Measurements from ENCODE around the gene PTMA. TPM values are rescaled to one million over a fixed set of nuclear protein-coding genes. Genes with fewer than 3 reads are reported as not detected.

PTMA gene
- total and polyA plus RNA-seq, 2 of the 4 experiments (the other 2 are of a cell fraction), result 380 to 742 TPM

- BruUV-seq (replicated peaks), result no TSS peak
- 100% methylated on average over 1 of the region's 10 CpGs; no CpG with 5 or more reads in 1 of the 2 experiments for WGBS, 2 experiments (ENCODE audit: extremely low coverage in 2 of 2, insufficient read length in 1 of 2)
Observed at GRCh38 chr2:231725476-231725875, 17.2 kb downstream of the PTMA start.

More at GRCh38 chr2:231725476-231725875, 17.2 kb downstream of the PTMA start:
- H2BK5ac ChIP-seq (ENCODE audit: low read depth, low read length, poor library complexity, severe bottlenecking), result no peak overlapping the region
- H4K91ac ChIP-seq (ENCODE audit: insufficient read depth, low read depth, low read length), result no peak overlapping the region
- no peaks in the 10 kb centered on the region for H3K36me3 ChIP-seq (ENCODE audit: control insufficient read depth, insufficient read depth, low read length)
- no peak overlapping the region for H3K56ac ChIP-seq (ENCODE audit: extremely low read depth, insufficient read depth, low read length)
- H2BK120ac ChIP-seq (ENCODE audit: low read depth, low read length), result no peak overlapping the region
- ChIA-PET POLR2A (ENCODE audit: unreplicated experiment) (interaction anchor here (0.6 kb wide), 1 partner anchor 10 kb away, joined by 3 read pairs; no protein-coding TSS in a partner anchor), CTCF (interaction anchor here (0.9 to 1.1 kb wide), 3 partner anchors 11 to 48 kb away, joined by 3 read pairs; no protein-coding TSS in a partner anchor)
- intact Hi-C loops (cut with micrococcal nuclease), result no loop called here
- no peak overlapping the region for H3K9ac ChIP-seq (ENCODE audit: low read depth, low read length)
- no peak overlapping the region for H4K5ac ChIP-seq (ENCODE audit: low read depth, low read length)
- no peak for TF ChIP-seq POLR2A (IDR thresholded peaks at IDR 0.05; ENCODE audit: low read depth, low read length)
- TF ChIP-seq FOS (IDR thresholded peaks at IDR 0.05; ENCODE audit: low read depth, low read length), result no peak
- TF ChIP-seq MAZ (IDR thresholded peaks at IDR 0.05; ENCODE audit: borderline replicate concordance, low read depth, low read length), result no peak
- TF ChIP-seq USF2 (IDR thresholded peaks at IDR 0.05; ENCODE audit: low read depth, low read length), result no peak
- TF ChIP-seq, protein P1, sequence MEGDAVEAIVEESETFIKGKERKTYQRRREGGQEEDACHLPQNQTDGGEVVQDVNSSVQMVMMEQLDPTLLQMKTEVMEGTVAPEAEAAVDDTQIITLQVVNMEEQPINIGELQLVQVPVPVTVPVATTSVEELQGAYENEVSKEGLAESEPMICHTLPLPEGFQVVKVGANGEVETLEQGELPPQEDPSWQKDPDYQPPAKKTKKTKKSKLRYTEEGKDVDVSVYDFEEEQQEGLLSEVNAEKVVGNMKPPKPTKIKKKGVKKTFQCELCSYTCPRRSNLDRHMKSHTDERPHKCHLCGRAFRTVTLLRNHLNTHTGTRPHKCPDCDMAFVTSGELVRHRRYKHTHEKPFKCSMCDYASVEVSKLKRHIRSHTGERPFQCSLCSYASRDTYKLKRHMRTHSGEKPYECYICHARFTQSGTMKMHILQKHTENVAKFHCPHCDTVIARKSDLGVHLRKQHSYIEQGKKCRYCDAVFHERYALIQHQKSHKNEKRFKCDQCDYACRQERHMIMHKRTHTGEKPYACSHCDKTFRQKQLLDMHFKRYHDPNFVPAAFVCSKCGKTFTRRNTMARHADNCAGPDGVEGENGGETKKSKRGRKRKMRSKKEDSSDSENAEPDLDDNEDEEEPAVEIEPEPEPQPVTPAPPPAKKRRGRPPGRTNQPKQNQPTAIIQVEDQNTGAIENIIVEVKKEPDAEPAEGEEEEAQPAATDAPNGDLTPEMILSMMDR (conservative IDR thresholded peaks at IDR 0.05; ENCODE audit: low read depth, low read length), result no peak
- no peak for TF ChIP-seq CEBPB (IDR thresholded peaks at IDR 0.05; ENCODE audit: low read depth, low read length)
- no peak for TF ChIP-seq RAD21 (IDR thresholded peaks at IDR 0.05; ENCODE audit: low read length)
- H3K4me2 ChIP-seq (ENCODE audit: low read depth, low read length), result no peak overlapping the region
- DNase-seq, result no peak
- no peak overlapping the region for H3K4ac ChIP-seq (ENCODE audit: low read depth, low read length)
- H3K4me3 ChIP-seq (ENCODE audit: insufficient read depth, low read depth, low read length), result no peak overlapping the region
- no peaks in the 10 kb centered on the region for H3K9me1 ChIP-seq (ENCODE audit: insufficient read depth, low read length)
- no peaks in the 10 kb centered on the region for H3K4me1 ChIP-seq (ENCODE audit: control insufficient read depth, insufficient read depth, low read length)
- no peaks in the 10 kb centered on the region for H3K9me3 ChIP-seq (ENCODE audit: control insufficient read depth, insufficient read depth, low read length)
- H2AFZ ChIP-seq (replicated peaks; ENCODE audit: low read length, poor library complexity), result no peak overlapping the region
- no peak overlapping the region for H4K8ac ChIP-seq (ENCODE audit: low read depth in 2 of 2, low read length in 2 of 2)
- no peaks in the 10 kb centered on the region for H4K20me1 ChIP-seq (ENCODE audit: insufficient read depth, low read length)
- no peaks in the 10 kb centered on the region for H3K27me3 ChIP-seq (ENCODE audit: control insufficient read depth, insufficient read depth, low read length)
- H2AK9ac ChIP-seq (replicated peaks; ENCODE audit: low read depth, low read length, poor library complexity), result no peak overlapping the region
- no peak overlapping the region for H3K18ac ChIP-seq (ENCODE audit: low read depth, low read length)
- H3K23ac ChIP-seq (ENCODE audit: low read depth, low read length), result no peak overlapping the region
- in situ Hi-C loops (cut with MboI; ENCODE audit: low sequenced_read_pairs), result no loop called here
- H2AK5ac ChIP-seq (ENCODE audit: low read depth, low read length), result no peak overlapping the region
- H3K27ac ChIP-seq (ENCODE audit: insufficient read depth, low read length), result no peak overlapping the region
- H2BK20ac ChIP-seq (ENCODE audit: low read depth, low read length), result no peak overlapping the region
- ATAC-seq (ENCODE audit: low read depth), result no peak
- dilution Hi-C loops (cut with HindIII; ENCODE audit: low sequenced_read_pairs, unreplicated experiment), result no loop called here
- H2BK15ac ChIP-seq (ENCODE audit: low read depth, low read length), result no peak overlapping the region
- no peak overlapping the region for H3K14ac ChIP-seq (replicated peaks; ENCODE audit: low read depth, low read length)
- no peaks in the 10 kb centered on the region for H3K79me1 ChIP-seq (ENCODE audit: low read depth in 1 of 2, low read length in 2 of 2)

Measured in IMR-90 (cell line).